Neural progenitor cell (in vitro differentiated cells): ENCODE data around the gene ZNF878. TPM values are rescaled to one million over a fixed set of nuclear protein-coding genes. Genes with fewer than 3 reads are reported as not detected.

Experiments used
- DNase-seq: peaks from one replicate; pipeline ENCODE4 v3.0.0-alpha.2; 2016; ENCODE audit warnings: low spot score
- H2AFZ ChIP-seq: fragments of 200-600 bp; sonication (generic); replicated peaks from 2 replicates; pipeline ENCODE4 v1.6.1; 2016; ENCODE audit warnings: antibody characterized with exemption
- H3F3A ChIP-seq: fragments of 200-600 bp; sonication (generic); 2 replicates; pipeline ENCODE4 v1.6.1; 2016; ENCODE audit warnings: antibody characterized with exemption, low read depth
- H3K27ac ChIP-seq: fragments of 200-600 bp; sonication (generic); 2 replicates; pipeline ENCODE4 v1.5.1; 2016; ENCODE audit warnings: mild to moderate bottlenecking
- H3K27me3 ChIP-seq: fragments of 200-600 bp; sonication (generic); 2 replicates; pipeline ENCODE4 v1.6.1; 2016; ENCODE audit warnings: mild to moderate bottlenecking, moderate library complexity
- H3K36me3 ChIP-seq: fragments of 200-600 bp; sonication (generic); 2 replicates; pipeline ENCODE4 v1.5.1; 2016
- H3K4me1 ChIP-seq: fragments of 200-600 bp; sonication (generic); 2 replicates; pipeline ENCODE4 v1.6.1; 2016; ENCODE audit warnings: mixed run types
- H3K4me2 ChIP-seq: fragments of 200-600 bp; sonication (generic); 2 replicates; pipeline ENCODE4 v1.6.1; 2016
- H3K4me3 ChIP-seq: fragments of 200-600 bp; sonication (generic); 2 replicates; pipeline ENCODE4 v1.5.1; 2016
- H3K79me2 ChIP-seq: fragments of 200-600 bp; sonication (generic); 2 replicates; pipeline ENCODE4 v1.6.1; 2016; ENCODE audit warnings: low read depth
- H3K9ac ChIP-seq: fragments of 200-600 bp; sonication (generic); 2 replicates; pipeline ENCODE4 v1.6.1; 2016
- H3K9me3 ChIP-seq: fragments of 200-600 bp; sonication (generic); 2 replicates; pipeline ENCODE4 v1.5.1; 2016; ENCODE audit warnings: low read depth
- H4K20me1 ChIP-seq: fragments of 200-600 bp; sonication (generic); 2 replicates; pipeline ENCODE4 v1.6.1; 2016; ENCODE audit warnings: low read depth
- H3K27ac Mint-ChIP-seq: 3 replicates; pipeline ENCODE4 v1.8.0; 2021; ENCODE audit warnings: mixed read lengths
- H3K27me3 Mint-ChIP-seq: 2 replicates; pipeline ENCODE4 v1.8.0; 2022; ENCODE audit warnings: low read depth, mild to moderate bottlenecking, inconsistent platforms, moderate library complexity, mixed read lengths; ENCODE audit not compliant: insufficient read depth
- H3K36me3 Mint-ChIP-seq: 3 replicates; pipeline ENCODE4 v1.8.0; 2021; ENCODE audit warnings: mixed read lengths
- H3K4me1 Mint-ChIP-seq: 3 replicates; pipeline ENCODE4 v1.8.0; 2021; ENCODE audit warnings: mixed read lengths
- H3K4me3 Mint-ChIP-seq: 3 replicates; pipeline ENCODE4 v1.8.0; 2021; ENCODE audit warnings: mild to moderate bottlenecking, moderate library complexity, mixed read lengths
- H3K9me3 Mint-ChIP-seq: 3 replicates; pipeline ENCODE4 v1.8.0; 2020; ENCODE audit warnings: mixed read lengths
- EZH2 ChIP-seq: fragments of 200-600 bp; sonication (generic); IDR thresholded peaks from 2 replicates; pipeline ENCODE4 v1.6.1; 2017; ENCODE audit warnings: antibody characterized with exemption, mild to moderate bottlenecking, moderate library complexity
- EZH2phosphoT487 ChIP-seq: fragments of 200-600 bp; sonication (generic); IDR thresholded peaks from 2 replicates; pipeline ENCODE4 v1.6.1; 2017; ENCODE audit warnings: antibody characterized with exemption
- total RNA-seq: library from RNA; depleted of rRNA; stranded (reverse); fragments of >200 nt; gene quantifications from 2 replicates; pipeline ENCODE4 v1.2.3, GENCODE V29; 2015; ENCODE audit warnings: low replicate concordance
- TF ChIP-seq, protein P1 (sequence below): fragments of 200-600 bp; sonication (generic); IDR thresholded peaks from 2 replicates; pipeline ENCODE4 v1.5.1; 2017; ENCODE audit warnings: antibody characterized with exemption, mild to moderate bottlenecking

The ZNF878 gene
- total RNA-seq, 1 donor from 2014 or later, result 3.0 TPM

DNA sequence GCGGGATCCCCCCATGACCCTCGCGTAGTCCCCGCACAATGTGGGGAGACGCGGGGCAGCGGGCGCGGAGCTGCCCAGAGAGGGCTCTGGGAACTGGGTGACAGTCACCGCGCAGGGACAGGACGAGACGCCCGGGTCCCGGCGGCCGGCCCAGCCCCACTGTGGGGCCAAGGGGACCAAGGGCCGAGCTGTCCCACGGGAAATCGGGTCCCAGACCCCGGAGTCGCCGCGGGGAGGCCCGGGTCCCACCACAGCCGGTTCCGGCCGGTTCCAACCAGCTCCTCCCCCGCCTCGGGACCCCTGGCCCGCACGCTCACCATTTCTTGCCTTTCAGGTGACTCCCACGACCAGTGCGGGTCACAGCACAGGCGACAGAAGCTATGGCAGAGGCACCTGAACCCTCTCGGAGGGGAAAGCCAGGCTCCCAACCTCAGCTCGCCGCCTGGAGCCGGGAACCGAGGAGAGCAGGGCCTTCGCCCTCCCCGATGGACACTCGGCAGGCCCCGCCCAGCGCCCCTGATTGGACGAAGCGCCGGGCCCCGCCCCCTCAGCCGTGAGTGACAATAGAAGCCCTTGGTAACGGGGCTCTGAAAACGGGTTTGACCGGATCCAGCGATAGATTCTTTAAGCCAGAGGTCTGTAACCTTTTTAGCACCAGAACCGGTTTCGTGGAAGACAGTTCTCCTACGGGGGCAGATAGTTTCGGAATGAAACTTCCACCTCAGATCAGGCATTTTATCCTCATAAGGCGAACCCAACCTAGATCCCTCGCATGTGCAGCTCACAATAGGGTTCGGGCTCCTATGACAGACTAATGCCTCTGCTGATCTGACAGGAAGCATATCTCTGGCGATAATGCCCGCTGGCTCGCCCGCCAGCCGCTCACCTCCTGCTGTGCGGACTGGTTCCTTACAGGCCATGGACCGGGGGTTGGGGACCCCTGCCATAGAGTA lies 17.3 kb downstream of the ZNF878 start, which contains the start of gene ZNF433:
TSS of gene ZNF433 (minus strand) at position 460 of the 953 bp plus-strand sequence. CDS start at position 320, 140 bp downstream.
- peak within 1 kb of the TSS; percentile 92 for H2AFZ ChIP-seq
- Mint-ChIP-seq H3K9me3 (peaks cover 59% of the 10 kb centered on the region), H3K36me3 (peaks cover 40% of the 10 kb centered on the region), H3K27me3 (peaks cover 11% of the 10 kb centered on the region), H3K27ac (no peak within 1 kb of the TSS), H3K4me1 (peaks cover 7% of the 10 kb centered on the region), H3K4me3 (peak within 1 kb of the TSS; percentile 90)
- H3F3A ChIP-seq, result peaks cover 7% of the 10 kb centered on the region
- H3K79me2 ChIP-seq, result peaks cover 8% of the 10 kb centered on the region
- no peaks in the 10 kb centered on the region for H3K36me3 ChIP-seq
- H3K9me3 ChIP-seq, result no peaks in the 10 kb centered on the region
- peak within 1 kb of the TSS; percentile 42 for H3K27ac ChIP-seq
- TF ChIP-seq, protein P1, sequence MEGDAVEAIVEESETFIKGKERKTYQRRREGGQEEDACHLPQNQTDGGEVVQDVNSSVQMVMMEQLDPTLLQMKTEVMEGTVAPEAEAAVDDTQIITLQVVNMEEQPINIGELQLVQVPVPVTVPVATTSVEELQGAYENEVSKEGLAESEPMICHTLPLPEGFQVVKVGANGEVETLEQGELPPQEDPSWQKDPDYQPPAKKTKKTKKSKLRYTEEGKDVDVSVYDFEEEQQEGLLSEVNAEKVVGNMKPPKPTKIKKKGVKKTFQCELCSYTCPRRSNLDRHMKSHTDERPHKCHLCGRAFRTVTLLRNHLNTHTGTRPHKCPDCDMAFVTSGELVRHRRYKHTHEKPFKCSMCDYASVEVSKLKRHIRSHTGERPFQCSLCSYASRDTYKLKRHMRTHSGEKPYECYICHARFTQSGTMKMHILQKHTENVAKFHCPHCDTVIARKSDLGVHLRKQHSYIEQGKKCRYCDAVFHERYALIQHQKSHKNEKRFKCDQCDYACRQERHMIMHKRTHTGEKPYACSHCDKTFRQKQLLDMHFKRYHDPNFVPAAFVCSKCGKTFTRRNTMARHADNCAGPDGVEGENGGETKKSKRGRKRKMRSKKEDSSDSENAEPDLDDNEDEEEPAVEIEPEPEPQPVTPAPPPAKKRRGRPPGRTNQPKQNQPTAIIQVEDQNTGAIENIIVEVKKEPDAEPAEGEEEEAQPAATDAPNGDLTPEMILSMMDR, result no peak
- no peak for TF ChIP-seq EZH2phosphoT487
- no peak for TF ChIP-seq EZH2
- peak within 1 kb of the TSS; percentile 74 for H3K4me2 ChIP-seq
- H3K27me3 ChIP-seq, result no peaks in the 10 kb centered on the region
- peak within 1 kb of the TSS; percentile 46 for H3K9ac ChIP-seq
- peaks cover 5% of the 10 kb centered on the region for H3K4me1 ChIP-seq
- H4K20me1 ChIP-seq, result no peaks in the 10 kb centered on the region
- DNase-seq, result peak; percentile 98
- H3K4me3 ChIP-seq, result peak within 1 kb of the TSS; percentile 61

DNA sequence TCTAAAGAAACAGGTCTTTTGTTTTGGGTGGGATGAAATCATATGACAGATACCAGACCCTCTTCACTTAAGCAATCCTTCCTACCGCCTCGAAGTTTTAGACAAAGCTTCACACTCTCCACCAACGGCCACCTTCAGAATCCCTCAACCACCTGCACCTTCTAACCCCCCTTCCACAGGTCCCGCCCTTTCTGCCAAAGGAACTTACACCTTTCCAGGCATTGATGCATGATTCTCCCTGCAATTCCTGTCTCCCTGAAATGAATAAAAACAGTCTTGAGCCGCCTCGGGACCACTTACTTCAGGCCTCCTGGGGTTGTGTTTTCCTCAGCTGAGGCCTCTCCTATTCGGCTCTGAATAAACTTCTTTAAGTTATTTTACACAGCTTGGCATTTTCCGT lies 18.1 kb downstream of the ZNF878 start:
- Histone ChIP-seq H3K9ac (peak overlapping the region; percentile 46), H2AFZ (no peak overlapping the region)
- H3K9me3 Mint-ChIP-seq, result peaks cover 64% of the 10 kb centered on the region

DNA sequence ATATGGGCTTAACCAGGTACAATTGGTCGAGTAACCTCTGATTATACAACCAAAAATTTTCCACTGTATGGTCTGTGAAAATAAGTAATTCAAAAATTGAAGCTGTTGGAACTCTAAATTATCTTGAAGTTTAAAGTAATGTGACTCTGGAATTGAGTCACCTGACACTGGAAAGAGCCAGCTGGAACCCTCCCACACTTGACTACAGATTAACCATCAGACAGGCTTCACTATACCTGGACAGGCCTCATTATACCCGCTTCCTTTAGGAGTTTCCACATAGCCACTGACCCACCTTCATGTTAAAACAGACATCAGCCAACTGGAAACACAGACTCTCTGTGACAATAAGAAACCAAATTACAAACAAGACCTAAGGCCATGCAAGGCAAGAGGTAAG lies 18.6 kb downstream of the ZNF878 start:
- Histone ChIP-seq H3K9me3 (no peaks in the 10 kb centered on the region), H3K79me2 (peaks cover 8% of the 10 kb centered on the region), H3K4me2 (peak overlapping the region; percentile 74), H3K4me3 (peak overlapping the region; percentile 61), H3K9ac (no peak overlapping the region), H4K20me1 (no peaks in the 10 kb centered on the region), H3K4me1 (peaks cover 5% of the 10 kb centered on the region), H3K27me3 (no peaks in the 10 kb centered on the region), H3K27ac (no peak overlapping the region), H3K36me3 (no peaks in the 10 kb centered on the region), H3F3A (peaks cover 7% of the 10 kb centered on the region), H2AFZ (no peak overlapping the region)
- TF ChIP-seq EZH2 (no peak), EZH2phosphoT487 (no peak)
- TF ChIP-seq, protein P1, result no peak
- DNase-seq, result no peak
- H3K4me1 Mint-ChIP-seq, result peaks cover 7% of the 10 kb centered on the region
- peaks cover 62% of the 10 kb centered on the region for H3K9me3 Mint-ChIP-seq
- H3K4me3 Mint-ChIP-seq, result peak overlapping the region; percentile 84
- H3K27me3 Mint-ChIP-seq, result peaks cover 11% of the 10 kb centered on the region
- no peak overlapping the region for H3K27ac Mint-ChIP-seq
- H3K36me3 Mint-ChIP-seq, result peaks cover 43% of the 10 kb centered on the region

More for the DNA sequence above, 18.1 kb downstream of the ZNF878 start:
- peak; percentile 22 for DNase-seq
- Histone ChIP-seq H3K36me3 (no peaks in the 10 kb centered on the region), H3K9me3 (no peaks in the 10 kb centered on the region), H3K27ac (no peak overlapping the region), H3K79me2 (peaks cover 8% of the 10 kb centered on the region), H3K4me3 (peak overlapping the region; percentile 61), H3K27me3 (no peaks in the 10 kb centered on the region), H3K4me1 (peaks cover 5% of the 10 kb centered on the region), H4K20me1 (no peaks in the 10 kb centered on the region), H3F3A (peaks cover 7% of the 10 kb centered on the region), H3K4me2 (peak overlapping the region; percentile 74)
- H3K27ac Mint-ChIP-seq, result no peak overlapping the region
- H3K36me3 Mint-ChIP-seq, result peaks cover 43% of the 10 kb centered on the region
- peak overlapping the region; percentile 84 for H3K4me3 Mint-ChIP-seq
- H3K27me3 Mint-ChIP-seq, result peaks cover 11% of the 10 kb centered on the region
- peaks cover 7% of the 10 kb centered on the region for H3K4me1 Mint-ChIP-seq
- TF ChIP-seq EZH2 (no peak), EZH2phosphoT487 (no peak)
- TF ChIP-seq, protein P1, result no peak
